Measurements from ENCODE around the gene TMEM72. TPM values are rescaled to one million over a fixed set of nuclear protein-coding genes. Genes with fewer than 3 reads are reported as not detected.

The TMEM72 gene
- total and polyA plus RNA-seq, 2 of the 13 experiments (the other 11 are each of a cell fraction or from before 2014, with no cell fraction given) = 0.04 TPM; not detected in 1

- ChIA-PET CTCF (ENCODE audit: low intra/inter-chr PET ratio, low total read pairs) (no interaction called here), POLR2A (no interaction called here)
- Histone ChIP-seq H3K27ac (ENCODE audit: extremely low read length, insufficient read depth, low read length) (no peak overlapping the region), H3K9ac (ENCODE audit: insufficient read depth, low read depth, low read length) (no peak overlapping the region), H3K79me2 (ENCODE audit: insufficient read depth, low read length) (no peaks in the 10 kb centered on the region), H3K4me1 (ENCODE audit: insufficient read depth, low read length) (peaks cover 26% of the 10 kb centered on the region), H4K20me1 (ENCODE audit: insufficient read depth, low read length) (no peaks in the 10 kb centered on the region), H3K36me3 (replicated peaks in 1 of 2; ENCODE audit: control insufficient read depth in 1 of 2, insufficient read depth in 2 of 2, low read length in 2 of 2) (no peaks in the 10 kb centered on the region), H3K27me3 (ENCODE audit: control insufficient read depth in 1 of 2, insufficient read depth in 2 of 2, low read length in 2 of 2) (peaks cover 4 to 31% of the 10 kb centered on the region in 2 experiments; a peak in 4 of 5 replicates), H3K4me3 (replicated peaks in 1 of 3; ENCODE audit: insufficient read depth in 1 of 3, low read depth in 2 of 3, low read length in 3 of 3) (no peak overlapping the region), H3K9me3 (ENCODE audit: low read length) (no peaks in the 10 kb centered on the region), H3K4me2 (ENCODE audit: low read depth, low read length) (no peak overlapping the region), H2AFZ (ENCODE audit: low read length) (no peak overlapping the region)
- WGBS (ENCODE audit: low lambda C conversion rate) = 6% methylated on average over 3 of the region's 4 CpGs
- DNase-seq (ENCODE audit: low spot score) (no peak), ATAC-seq (no peak), FAIRE-seq (no peak)
- in situ Hi-C loops (cut with HindIII; ENCODE audit: extremely low pct_ligation_motif_present, low pct_unique_long_range_greater_than_20kb) (no loop called here), intact Hi-C loops (cut with micrococcal nuclease; ENCODE audit: unreplicated experiment) (no loop called here)
- no TSS peak for BruUV-seq (replicated peaks)
- TF ChIP-seq, protein P1, sequence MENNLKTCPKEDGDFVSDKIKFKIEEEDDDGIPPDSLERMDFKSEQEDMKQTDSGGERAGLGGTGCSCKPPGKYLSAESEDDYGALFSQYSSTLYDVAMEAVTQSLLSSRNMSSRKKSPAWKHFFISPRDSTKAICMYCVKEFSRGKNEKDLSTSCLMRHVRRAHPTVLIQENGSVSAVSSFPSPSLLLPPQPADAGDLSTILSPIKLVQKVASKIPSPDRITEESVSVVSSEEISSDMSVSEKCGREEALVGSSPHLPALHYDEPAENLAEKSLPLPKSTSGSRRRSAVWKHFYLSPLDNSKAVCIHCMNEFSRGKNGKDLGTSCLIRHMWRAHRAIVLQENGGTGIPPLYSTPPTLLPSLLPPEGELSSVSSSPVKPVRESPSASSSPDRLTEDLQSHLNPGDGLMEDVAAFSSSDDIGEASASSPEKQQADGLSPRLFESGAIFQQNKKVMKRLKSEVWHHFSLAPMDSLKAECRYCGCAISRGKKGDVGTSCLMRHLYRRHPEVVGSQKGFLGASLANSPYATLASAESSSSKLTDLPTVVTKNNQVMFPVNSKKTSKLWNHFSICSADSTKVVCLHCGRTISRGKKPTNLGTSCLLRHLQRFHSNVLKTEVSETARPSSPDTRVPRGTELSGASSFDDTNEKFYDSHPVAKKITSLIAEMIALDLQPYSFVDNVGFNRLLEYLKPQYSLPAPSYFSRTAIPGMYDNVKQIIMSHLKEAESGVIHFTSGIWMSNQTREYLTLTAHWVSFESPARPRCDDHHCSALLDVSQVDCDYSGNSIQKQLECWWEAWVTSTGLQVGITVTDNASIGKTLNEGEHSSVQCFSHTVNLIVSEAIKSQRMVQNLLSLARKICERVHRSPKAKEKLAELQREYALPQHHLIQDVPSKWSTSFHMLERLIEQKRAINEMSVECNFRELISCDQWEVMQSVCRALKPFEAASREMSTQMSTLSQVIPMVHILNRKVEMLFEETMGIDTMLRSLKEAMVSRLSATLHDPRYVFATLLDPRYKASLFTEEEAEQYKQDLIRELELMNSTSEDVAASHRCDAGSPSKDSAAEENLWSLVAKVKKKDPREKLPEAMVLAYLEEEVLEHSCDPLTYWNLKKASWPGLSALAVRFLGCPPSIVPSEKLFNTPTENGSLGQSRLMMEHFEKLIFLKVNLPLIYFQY (CRISPR knock-in tag; IDR thresholded peaks at IDR 0.05; ENCODE audit: borderline replicate concordance) = no peak
- TF ChIP-seq ZNF484 (CRISPR knock-in tag; IDR thresholded peaks at IDR 0.05; ENCODE audit: borderline replicate concordance, low read depth) (no peak), GPN1 (CRISPR knock-in tag; IDR thresholded peaks at IDR 0.05; ENCODE audit: borderline replicate concordance) (no peak), CREB1 (IDR thresholded peaks at IDR 0.05) (no peak), CREB1 (CRISPR knock-in tag; IDR thresholded peaks at IDR 0.05) (no peak), NBN (conservative IDR thresholded peaks at IDR 0.05) (no peak), IRX3 (CRISPR knock-in tag; IDR thresholded peaks at IDR 0.05; ENCODE audit: borderline replicate concordance, low read depth) (no peak), SAFB2 (CRISPR knock-in tag; IDR thresholded peaks at IDR 0.05; ENCODE audit: borderline replicate concordance, low read depth) (no peak), ZNF800 (CRISPR knock-in tag; IDR thresholded peaks at IDR 0.05) (no peak), ZNF180 (CRISPR knock-in tag; IDR thresholded peaks at IDR 0.05; ENCODE audit: borderline replicate concordance, low read depth) (no peak), ZFP37 (CRISPR knock-in tag; IDR thresholded peaks at IDR 0.05; ENCODE audit: borderline replicate concordance) (no peak)
Measured at GRCh38 chr10:44906486-44906885, 4.7 kb upstream of the TMEM72 start.
